Measurements from ENCODE around the gene SELE.

DNA sequence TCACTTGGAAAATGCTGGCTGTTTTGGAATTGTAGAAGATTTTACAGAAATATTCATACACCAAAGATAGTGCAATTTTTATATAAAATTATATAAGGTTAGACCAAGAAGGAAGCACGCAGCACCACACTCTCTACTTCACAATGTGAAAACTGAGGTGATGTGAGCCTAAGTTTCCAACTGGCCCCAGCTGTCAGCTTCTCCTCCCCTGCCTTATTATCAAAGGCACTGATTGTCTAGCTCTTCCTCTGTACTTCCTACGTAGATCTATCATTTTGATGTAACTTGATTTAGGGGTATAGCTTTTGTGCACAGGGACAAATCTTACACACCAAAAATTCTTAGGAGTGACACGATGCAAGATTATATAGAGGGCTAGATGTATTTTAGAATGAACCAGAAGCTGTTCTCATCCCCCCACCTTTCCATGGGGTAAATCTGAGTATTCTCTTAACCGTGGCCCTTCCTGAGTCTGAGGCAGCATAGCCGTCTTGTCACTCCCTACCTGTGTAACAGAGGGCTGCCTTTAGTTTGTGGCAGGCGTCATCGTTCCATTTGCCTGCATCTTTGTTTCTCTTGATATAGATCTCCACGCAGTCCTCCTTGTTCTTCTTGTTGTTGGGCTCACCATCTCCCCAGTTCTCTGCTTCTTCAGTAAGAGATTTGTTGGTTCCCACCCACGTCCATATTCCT, 25.8 kb downstream of the SELE start:
- TF ChIP-seq, protein P1, sequence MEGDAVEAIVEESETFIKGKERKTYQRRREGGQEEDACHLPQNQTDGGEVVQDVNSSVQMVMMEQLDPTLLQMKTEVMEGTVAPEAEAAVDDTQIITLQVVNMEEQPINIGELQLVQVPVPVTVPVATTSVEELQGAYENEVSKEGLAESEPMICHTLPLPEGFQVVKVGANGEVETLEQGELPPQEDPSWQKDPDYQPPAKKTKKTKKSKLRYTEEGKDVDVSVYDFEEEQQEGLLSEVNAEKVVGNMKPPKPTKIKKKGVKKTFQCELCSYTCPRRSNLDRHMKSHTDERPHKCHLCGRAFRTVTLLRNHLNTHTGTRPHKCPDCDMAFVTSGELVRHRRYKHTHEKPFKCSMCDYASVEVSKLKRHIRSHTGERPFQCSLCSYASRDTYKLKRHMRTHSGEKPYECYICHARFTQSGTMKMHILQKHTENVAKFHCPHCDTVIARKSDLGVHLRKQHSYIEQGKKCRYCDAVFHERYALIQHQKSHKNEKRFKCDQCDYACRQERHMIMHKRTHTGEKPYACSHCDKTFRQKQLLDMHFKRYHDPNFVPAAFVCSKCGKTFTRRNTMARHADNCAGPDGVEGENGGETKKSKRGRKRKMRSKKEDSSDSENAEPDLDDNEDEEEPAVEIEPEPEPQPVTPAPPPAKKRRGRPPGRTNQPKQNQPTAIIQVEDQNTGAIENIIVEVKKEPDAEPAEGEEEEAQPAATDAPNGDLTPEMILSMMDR (IDR thresholded peaks at IDR 0.05), result no peak
- no peak for TF ChIP-seq POLR2A (IDR thresholded peaks at IDR 0.05)
